GM10266 (cell line): ENCODE measurements around the gene ZBTB7B.

Experiments used
- DNase-seq: peaks from one replicate; pipeline ENCODE4 v3.0.0; 2012; ENCODE audit errors: extremely low spot score
- CTCF ChIP-seq: IDR thresholded peaks from 2 replicates; pipeline ENCODE4 v1.5.1; 2012; ENCODE audit warnings: mild to moderate bottlenecking, low read depth; ENCODE audit not compliant: control insufficient read depth, insufficient read depth; ENCODE audit errors: missing control alignments

ZBTB7B gene

GRCh38 chr1:155051777-155052398 is 49.3 kb downstream of the ZBTB7B start:
- DNase-seq, result peak; percentile 56
- TF ChIP-seq CTCF, result no peak

- DNase-seq, result peak; percentile 57
- peak; percentile 55 for TF ChIP-seq CTCF
Measured at GRCh38 chr1:155052439-155053395, 50.1 kb downstream of the ZBTB7B start.

GRCh38 chr1:155053531-155054105 is 51.0 kb downstream of the ZBTB7B start:
- no peak for DNase-seq
- no peak for TF ChIP-seq CTCF

GRCh38 chr1:155057104-155057503 is 54.5 kb downstream of the ZBTB7B start:
- DNase-seq, result no peak
- TF ChIP-seq CTCF, result no peak

GRCh38 chr1:155057788-155058211 is 55.2 kb downstream of the ZBTB7B start:
- no peak for DNase-seq

GRCh38 chr1:155060736-155061135 is 58.1 kb downstream of the ZBTB7B start:
- TF ChIP-seq CTCF, result no peak
- DNase-seq, result no peak

More at GRCh38 chr1:155057788-155058211, 55.2 kb downstream of the ZBTB7B start:
- no peak for TF ChIP-seq CTCF
